MM.1S (cell line): Measurements from ENCODE around the gene CFAP74.

Experiments used
- DNase-seq: peaks from one replicate; pipeline ENCODE4 v3.0.0-alpha.2; 2015
- H2AFZ ChIP-seq: fragments of 300-600 bp; sonication (generic); 2 replicates; pipeline ENCODE4 v1.6.0; 2016; ENCODE audit warnings: antibody characterized with exemption, low read length
- H3F3A ChIP-seq: fragments of 300-600 bp; sonication (generic); 2 replicates; pipeline ENCODE4 v1.6.1; 2016; ENCODE audit warnings: mild to moderate bottlenecking, antibody characterized with exemption, low read length, moderate library complexity, mixed read lengths; ENCODE audit not compliant: insufficient read depth
- H3K27ac ChIP-seq: fragments of 300-600 bp; sonication (generic); 2 replicates; pipeline ENCODE4 v1.5.1; 2016; ENCODE audit warnings: mild to moderate bottlenecking, low read length
- H3K27me3 ChIP-seq: fragments of 300-600 bp; sonication (generic); replicated peaks from 2 replicates; pipeline ENCODE4 v1.6.0; 2016; ENCODE audit warnings: low read length; ENCODE audit not compliant: insufficient read depth
- H3K36me3 ChIP-seq: fragments of 300-600 bp; sonication (generic); replicated peaks from 2 replicates; pipeline ENCODE4 v1.6.1; 2016; ENCODE audit warnings: mild to moderate bottlenecking, low read length, mixed read lengths; ENCODE audit not compliant: insufficient read depth
- H3K4me1 ChIP-seq: fragments of 300-600 bp; sonication (generic); 2 replicates; pipeline ENCODE4 v1.6.1; 2016; ENCODE audit warnings: low read length, mixed read lengths
- H3K4me2 ChIP-seq: fragments of 300-600 bp; sonication (generic); 2 replicates; pipeline ENCODE4 v1.6.0; 2016; ENCODE audit warnings: low read depth, low read length
- H3K4me3 ChIP-seq: fragments of 300-600 bp; sonication (generic); 2 replicates; pipeline ENCODE4 v1.5.1; 2016; ENCODE audit warnings: low read length, mixed read lengths
- H3K79me2 ChIP-seq: fragments of 300-600 bp; sonication (generic); 2 replicates; pipeline ENCODE4 v1.6.1; 2016; ENCODE audit warnings: mixed run types, low read length, mixed read lengths
- H3K9ac ChIP-seq: fragments of 300-600 bp; sonication (generic); 2 replicates; pipeline ENCODE4 v1.6.1; 2016; ENCODE audit warnings: low read length, mixed read lengths
- H3K9me2 ChIP-seq: fragments of 300-600 bp; sonication (generic); replicated peaks from 2 replicates; pipeline ENCODE4 v1.6.1; 2016; ENCODE audit warnings: mild to moderate bottlenecking, low read length, mixed read lengths; ENCODE audit not compliant: insufficient read depth
- H3K9me3 ChIP-seq: fragments of 300-600 bp; sonication (generic); replicated peaks from 2 replicates; pipeline ENCODE4 v1.6.1; 2016; ENCODE audit warnings: mild to moderate bottlenecking, low read length, mixed read lengths; ENCODE audit not compliant: insufficient read depth
- H4K20me1 ChIP-seq: fragments of 300-600 bp; sonication (generic); 2 replicates; pipeline ENCODE4 v1.6.1; 2016; ENCODE audit warnings: mild to moderate bottlenecking, low read length, moderate library complexity, mixed read lengths; ENCODE audit not compliant: insufficient read depth
- CTCF ChIP-seq: fragments of 300-600 bp; sonication (generic); IDR thresholded peaks from 2 replicates; pipeline ENCODE4 v1.5.1; 2016; ENCODE audit warnings: antibody characterized with exemption, low read length, mixed read lengths
- EZH2 ChIP-seq: fragments of 300-600 bp; sonication (generic); optimal IDR thresholded peaks from 2 replicates; pipeline ENCODE3; 2017; ENCODE audit warnings: low read depth, mild to moderate bottlenecking, antibody characterized with exemption, low read length, mixed read lengths
- EZH2phosphoT487 ChIP-seq: fragments of 300-600 bp; sonication (generic); IDR thresholded peaks from 2 replicates; pipeline ENCODE4 v1.6.1; 2018; ENCODE audit warnings: antibody characterized with exemption, low read length

Gene CFAP74

GRCh38 chr1:2025491-2025981 lies 21.9 kb upstream of the CFAP74 start:
- Histone ChIP-seq H2AFZ (no peak overlapping the region), H3K4me3 (no peak overlapping the region; the same call in 1 of the 2 replicates), H3K36me3 (no peaks in the 10 kb centered on the region), H3F3A (no peaks in the 10 kb centered on the region), H3K4me2 (peak overlapping the region; percentile 37; the same call in 1 of the 2 replicates), H3K27me3 (peaks cover 100% of the 10 kb centered on the region), H3K9ac (no peak overlapping the region), H4K20me1 (no peaks in the 10 kb centered on the region), H3K4me1 (no peaks in the 10 kb centered on the region), H3K9me3 (no peaks in the 10 kb centered on the region), H3K9me2 (no peaks in the 10 kb centered on the region), H3K79me2 (no peaks in the 10 kb centered on the region), H3K27ac (no peak overlapping the region)
- no peak for DNase-seq
- no peak for TF ChIP-seq CTCF
- TF ChIP-seq EZH2, result no peak
- no peak for TF ChIP-seq EZH2phosphoT487

GRCh38 chr1:2024887-2025286 lies 21.3 kb upstream of the CFAP74 start:
- no peaks in the 10 kb centered on the region for H4K20me1 ChIP-seq
- H3K9me2 ChIP-seq, result no peaks in the 10 kb centered on the region
- no peak overlapping the region for H2AFZ ChIP-seq
- H3K36me3 ChIP-seq, result no peaks in the 10 kb centered on the region
- no peak overlapping the region for H3K4me2 ChIP-seq
- H3K27me3 ChIP-seq, result peaks cover 100% of the 10 kb centered on the region
- no peak overlapping the region for H3K27ac ChIP-seq
- H3F3A ChIP-seq, result no peaks in the 10 kb centered on the region
- no peaks in the 10 kb centered on the region for H3K4me1 ChIP-seq
- TF ChIP-seq CTCF, result no peak
- TF ChIP-seq EZH2, result no peak
- TF ChIP-seq EZH2phosphoT487, result no peak
- DNase-seq, result no peak
- no peaks in the 10 kb centered on the region for H3K9me3 ChIP-seq
- H3K9ac ChIP-seq, result no peak overlapping the region
- no peaks in the 10 kb centered on the region for H3K79me2 ChIP-seq
- H3K4me3 ChIP-seq, result no peak overlapping the region

DNA sequence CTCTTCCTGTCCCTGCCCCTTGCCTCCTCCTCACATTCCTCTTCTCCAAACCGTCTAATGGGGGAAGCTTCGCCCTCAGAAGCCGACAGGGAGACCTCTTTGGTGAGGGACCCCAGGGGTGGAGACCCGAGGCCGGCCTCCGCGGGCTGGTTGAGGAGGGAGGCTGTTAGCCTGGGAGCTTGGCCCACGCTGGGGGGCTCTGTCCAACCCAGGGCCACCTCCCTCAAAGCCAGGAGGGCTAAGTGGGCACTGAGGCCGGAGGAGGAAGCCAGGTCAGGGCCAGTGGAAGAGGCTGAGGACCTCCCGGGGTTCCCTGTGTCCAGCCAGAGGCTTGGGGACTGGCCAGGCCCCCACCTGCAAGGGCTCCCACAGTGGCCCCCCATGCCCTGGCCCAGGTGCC lies 20.9 kb upstream of the CFAP74 start:
- H3K4me2 ChIP-seq, result no peak overlapping the region
- H3K4me3 ChIP-seq, result no peak overlapping the region
- peaks cover 100% of the 10 kb centered on the region for H3K27me3 ChIP-seq
- DNase-seq, result no peak
- H3K79me2 ChIP-seq, result no peaks in the 10 kb centered on the region
- no peaks in the 10 kb centered on the region for H3K9me2 ChIP-seq
- H2AFZ ChIP-seq, result no peak overlapping the region
- H4K20me1 ChIP-seq, result no peaks in the 10 kb centered on the region
- H3K9ac ChIP-seq, result no peak overlapping the region
- H3K9me3 ChIP-seq, result no peaks in the 10 kb centered on the region
- no peaks in the 10 kb centered on the region for H3K36me3 ChIP-seq
- H3F3A ChIP-seq, result no peaks in the 10 kb centered on the region
- H3K4me1 ChIP-seq, result no peaks in the 10 kb centered on the region
- H3K27ac ChIP-seq, result no peak overlapping the region
- TF ChIP-seq EZH2phosphoT487, result no peak
- TF ChIP-seq CTCF, result no peak
- TF ChIP-seq EZH2, result no peak
